ENCODE data around the gene TGM1.
"Not testable (repeated sequence)": the region's sequence is repeated elsewhere in the genome, so short reads cannot be mapped to it uniquely, and the experiment has no call there.

Gene TGM1

GRCh38 chr14:24254630-24255392 is 8.2 kb downstream of the TGM1 start:
- no peak for DNase-seq (ENCODE audit: low spot score)

DNA sequence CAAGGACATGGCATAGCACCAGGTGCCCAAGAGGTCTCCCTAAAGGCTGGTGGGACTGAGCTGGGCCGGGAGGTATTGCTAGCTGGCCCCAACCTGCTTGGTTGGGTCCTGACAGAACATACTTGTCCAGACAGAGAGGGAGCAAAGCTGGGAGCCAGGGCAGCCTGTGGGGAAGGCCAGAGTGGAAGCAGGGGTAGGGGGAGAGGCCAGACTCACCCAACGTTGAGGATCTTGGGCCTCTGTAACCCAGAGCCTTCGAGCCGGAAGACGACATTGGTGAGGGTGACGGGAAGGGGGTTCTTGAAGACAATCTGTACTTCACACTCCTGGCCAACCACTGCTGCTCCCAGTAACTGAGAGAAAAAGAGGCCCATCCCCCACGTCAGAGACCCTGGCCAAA is 9.0 kb downstream of the TGM1 start:
- DNase-seq (ENCODE audit: low spot score), result no peak

GRCh38 chr14:24252289-24253124 is 10.5 kb downstream of the TGM1 start:
- DNase-seq (ENCODE audit: low spot score), result no peak

DNA sequence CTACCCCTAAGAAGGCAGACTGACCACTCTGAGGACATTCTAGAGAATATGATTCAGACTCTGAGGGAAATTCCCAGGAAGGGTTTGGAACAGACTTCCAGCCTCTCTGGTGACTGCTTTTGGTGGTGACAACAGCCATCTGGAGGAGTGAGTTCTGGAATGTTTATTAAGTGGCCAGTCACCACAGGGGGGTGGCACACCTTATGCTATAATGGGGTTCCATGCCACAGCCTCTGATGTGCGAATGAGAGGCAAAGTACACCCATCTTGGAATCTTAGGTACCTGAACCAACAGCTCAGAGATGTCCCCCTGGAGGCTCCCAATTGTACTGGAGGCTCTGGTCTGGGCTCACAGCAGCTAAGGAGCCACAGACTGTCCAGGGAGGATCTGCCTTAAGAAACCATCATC is 11.1 kb downstream of the TGM1 start:
- DNase-seq (ENCODE audit: low spot score), result no peak

DNA sequence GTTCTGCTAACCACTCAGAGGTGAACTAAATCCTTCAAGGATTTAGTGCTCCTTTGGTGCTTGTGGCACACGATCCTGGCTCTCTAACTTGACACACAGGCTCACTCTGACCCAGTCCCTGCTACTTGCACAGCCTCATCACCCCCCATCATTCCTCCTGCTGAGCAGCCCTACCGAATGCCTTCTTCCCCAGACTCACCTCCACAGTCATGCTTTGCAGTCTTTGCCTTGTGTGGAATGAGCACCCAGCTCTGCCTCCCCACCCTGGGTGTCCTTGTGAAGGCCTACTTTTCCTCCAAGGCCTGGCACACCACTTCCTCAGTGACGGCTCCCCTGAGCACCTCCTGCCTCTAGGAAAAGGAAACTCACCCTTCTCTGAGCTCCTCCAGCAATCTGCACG is 12.6 kb downstream of the TGM1 start:
- DNase-seq (ENCODE audit: low spot score), result no peak

DNA sequence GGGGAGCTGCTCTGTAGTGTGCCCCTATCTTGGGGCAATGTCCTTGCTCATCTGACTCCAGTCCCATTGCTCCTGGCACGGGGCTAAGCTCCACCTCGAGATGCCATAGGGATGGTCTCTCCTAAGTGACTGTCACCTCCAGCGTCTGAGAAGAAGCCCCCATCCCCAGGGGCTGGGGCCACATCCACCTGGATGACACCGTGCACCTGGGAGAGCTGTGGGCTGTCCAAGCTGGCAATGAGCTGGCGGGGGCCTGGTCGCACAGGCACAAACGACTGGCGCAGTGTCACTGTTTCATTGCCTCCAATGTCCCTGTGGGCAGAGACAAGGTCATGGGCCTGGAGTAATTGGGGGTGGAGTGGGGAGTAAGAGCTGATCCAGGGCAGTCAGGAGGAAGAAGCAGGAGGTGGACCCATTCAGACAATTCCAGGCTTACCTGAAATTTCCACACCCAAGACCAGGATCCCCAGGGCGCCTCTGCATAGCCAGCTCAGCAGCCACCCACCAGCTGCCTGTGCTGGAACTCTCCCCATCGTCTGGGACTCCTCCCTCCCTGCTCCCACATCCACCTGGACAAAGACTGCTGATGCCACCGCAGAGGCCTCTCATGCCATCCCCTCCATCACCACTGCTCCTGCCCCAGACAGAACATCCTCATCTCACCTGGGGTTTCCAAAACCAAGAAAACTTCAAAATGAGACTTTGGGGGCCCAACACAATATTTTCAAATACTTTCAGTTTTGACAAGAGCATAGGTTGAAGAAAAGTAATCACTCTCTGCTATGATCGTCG is 13.6 kb downstream of the TGM1 start:
- DNase-seq (ENCODE audit: low spot score), result no peak

GRCh38 chr14:24247422-24247821 is 15.6 kb downstream of the TGM1 start:
- no peak for DNase-seq (ENCODE audit: low spot score)

- DNase-seq (ENCODE audit: low spot score), result no peak
Observed at GRCh38 chr14:24246765-24247212, 16.2 kb downstream of the TGM1 start.

GRCh38 chr14:24245350-24245749 is 17.6 kb downstream of the TGM1 start:
- DNase-seq (ENCODE audit: low spot score), result not testable (repeated sequence)

DNA sequence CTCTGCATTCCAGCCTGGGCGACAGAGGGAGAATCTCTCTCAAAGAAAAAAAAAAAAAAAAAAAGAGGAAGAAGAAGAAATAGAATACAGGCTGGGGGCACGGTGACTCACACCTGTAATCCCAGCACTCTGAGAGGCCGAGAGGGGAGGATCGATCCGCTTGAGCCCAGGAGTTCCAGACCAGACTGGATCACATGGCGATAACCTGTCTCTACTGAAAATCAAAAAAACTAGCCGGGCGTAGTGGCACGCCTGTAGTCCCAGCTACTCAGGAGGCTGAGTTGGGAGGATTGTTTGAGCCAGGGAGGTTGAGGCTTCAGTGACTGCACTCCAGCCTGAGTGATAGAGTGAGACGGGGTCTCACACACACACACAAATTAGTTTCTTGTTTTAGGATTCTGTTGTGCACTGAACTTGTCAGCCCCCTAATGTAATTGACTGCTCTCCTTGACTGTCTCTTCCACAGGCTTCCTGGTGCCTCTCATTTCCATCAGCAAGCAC is 19.6 kb downstream of the TGM1 start:
- DNase-seq (ENCODE audit: low spot score), result peak; percentile 7

- DNase-seq (ENCODE audit: low spot score), result peak; percentile 94
Observed at GRCh38 chr14:24241829-24242443, 21.0 kb downstream of the TGM1 start.

DNA sequence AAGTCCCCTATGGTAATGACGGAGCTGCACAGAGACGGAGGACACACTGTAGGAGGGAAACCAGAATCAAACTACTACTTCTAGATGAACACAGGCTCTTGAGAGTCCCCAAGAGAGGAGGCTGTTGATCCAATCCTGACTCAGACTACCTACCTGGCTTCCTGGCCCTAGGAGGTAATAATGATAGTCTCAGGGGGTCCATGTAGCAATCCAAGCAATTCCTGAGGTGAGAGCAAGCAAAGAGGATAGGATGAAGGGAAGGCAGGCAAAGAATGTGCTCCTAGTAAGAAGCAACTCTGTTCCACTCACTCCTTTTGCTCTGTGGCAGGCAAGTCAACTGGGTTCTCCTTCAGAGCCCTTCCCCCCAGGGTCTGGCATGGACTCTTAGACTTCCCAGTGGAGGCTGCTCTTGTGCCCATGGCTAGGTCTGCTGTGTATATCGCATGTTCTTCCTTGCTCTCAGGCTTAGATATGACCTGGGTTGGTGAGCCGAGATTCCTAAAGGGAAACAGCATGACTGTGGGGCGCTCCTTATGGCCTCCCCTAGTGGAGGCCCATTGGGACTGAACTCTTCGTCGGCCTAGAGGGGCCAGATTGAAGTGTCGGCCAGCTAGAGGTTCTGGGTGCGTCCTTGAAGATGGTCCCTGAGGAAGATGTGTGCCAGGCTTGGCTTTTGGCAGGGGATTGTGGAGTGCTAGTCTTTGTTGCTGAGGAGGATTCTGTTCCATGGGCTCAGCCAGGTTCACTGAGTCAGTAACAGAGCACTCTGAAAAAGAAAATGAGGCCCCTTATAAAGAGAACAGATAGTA is 22.7 kb downstream of the TGM1 start:
- no peak for DNase-seq (ENCODE audit: low spot score)

- no peak for DNase-seq (ENCODE audit: low spot score)
Observed at GRCh38 chr14:24238527-24239037, 24.4 kb downstream of the TGM1 start.

- DNase-seq (ENCODE audit: low spot score), result no peak
Observed at GRCh38 chr14:24238123-24238522, 24.9 kb downstream of the TGM1 start.

GRCh38 chr14:24237463-24237955 is 25.5 kb downstream of the TGM1 start:
- no peak for DNase-seq (ENCODE audit: low spot score)

- no peak for DNase-seq (ENCODE audit: low spot score)
Observed at GRCh38 chr14:24236689-24237462, 26.1 kb downstream of the TGM1 start.

GRCh38 chr14:24235804-24236688 is 26.9 kb downstream of the TGM1 start:
- DNase-seq (ENCODE audit: low spot score), result no peak

All from globus pallidus (tissue), 1 donor.